Spleen (tissue), 7 donors: ENCODE measurements around the gene HYDIN.

Experiments used
- CTCF ChIP-seq, 11 experiments: fragments of 200-600 bp in 7 of 11; fragments of 450-650 bp in 4 of 11; sonication (generic) in 4 of 11; IDR thresholded peaks in 8 of 11; conservative IDR thresholded peaks in 3 of 11; 1 replicate in 7 of 11; 2 replicates in 4 of 11; pipeline versions ENCODE4 v1.4.0 to v1.8.0; 2016 to 2021; ENCODE audit warnings: antibody characterized with exemption in 11 of 11, inconsistent platforms in 4 of 11, mild to moderate bottlenecking in 1 of 11
- POLR2A ChIP-seq, 3 donors: fragments of 450-650 bp; IDR thresholded peaks; one replicate each; pipeline ENCODE4 v1.5.1; 2017; ENCODE audit warnings: antibody characterized with exemption in 3 of 3, mild to moderate bottlenecking in 1 of 3
- POLR2AphosphoS5 ChIP-seq, 3 donors: sonication (generic); formaldehyde crosslinking; IDR thresholded peaks; one replicate each; pipeline ENCODE4 v1.5.1; 2017; ENCODE audit warnings: antibody characterized with exemption in 3 of 3
- donor health status: DM: no; HTN: no; CAD: no; lungs with moderate emphysema.
- donor health status: DM: no; HTN: no; CAD: no.
- donor health status: DM: no; HTN: no; CAD: no.

DNA sequence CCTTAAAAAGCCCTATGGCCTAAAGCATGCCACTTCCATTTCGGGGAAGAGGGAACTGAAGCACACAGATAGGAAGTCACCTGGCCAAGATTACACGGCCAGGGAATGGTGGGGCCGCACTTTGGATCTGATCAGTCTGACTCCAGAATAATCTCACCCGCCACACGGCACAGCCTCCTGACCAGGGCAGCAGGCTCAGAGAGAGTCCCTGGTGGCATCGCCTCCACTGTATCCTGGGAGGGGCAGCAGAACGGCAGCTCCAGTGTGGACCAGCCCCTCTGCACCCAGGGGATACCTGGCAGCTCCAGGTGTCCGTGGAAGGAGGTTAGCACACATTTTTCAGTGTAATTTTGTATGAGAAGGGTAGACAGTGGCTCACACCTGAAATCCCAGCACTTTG lies 465.0 kb downstream of the HYDIN start:
- no peak for TF ChIP-seq POLR2AphosphoS5 (IDR thresholded peaks at IDR 0.05)
- TF ChIP-seq CTCF (IDR thresholded peaks at IDR 0.05 in 8 of 11, conservative IDR thresholded peaks at IDR 0.05 in 3 of 11): no peak
- TF ChIP-seq POLR2A (IDR thresholded peaks at IDR 0.05): no peak
